ENCODE data around the gene KIF21A.

GRCh38 chr12:39380090-39380489 lies 62.8 kb downstream of the KIF21A start:
- TF ChIP-seq, protein P1, sequence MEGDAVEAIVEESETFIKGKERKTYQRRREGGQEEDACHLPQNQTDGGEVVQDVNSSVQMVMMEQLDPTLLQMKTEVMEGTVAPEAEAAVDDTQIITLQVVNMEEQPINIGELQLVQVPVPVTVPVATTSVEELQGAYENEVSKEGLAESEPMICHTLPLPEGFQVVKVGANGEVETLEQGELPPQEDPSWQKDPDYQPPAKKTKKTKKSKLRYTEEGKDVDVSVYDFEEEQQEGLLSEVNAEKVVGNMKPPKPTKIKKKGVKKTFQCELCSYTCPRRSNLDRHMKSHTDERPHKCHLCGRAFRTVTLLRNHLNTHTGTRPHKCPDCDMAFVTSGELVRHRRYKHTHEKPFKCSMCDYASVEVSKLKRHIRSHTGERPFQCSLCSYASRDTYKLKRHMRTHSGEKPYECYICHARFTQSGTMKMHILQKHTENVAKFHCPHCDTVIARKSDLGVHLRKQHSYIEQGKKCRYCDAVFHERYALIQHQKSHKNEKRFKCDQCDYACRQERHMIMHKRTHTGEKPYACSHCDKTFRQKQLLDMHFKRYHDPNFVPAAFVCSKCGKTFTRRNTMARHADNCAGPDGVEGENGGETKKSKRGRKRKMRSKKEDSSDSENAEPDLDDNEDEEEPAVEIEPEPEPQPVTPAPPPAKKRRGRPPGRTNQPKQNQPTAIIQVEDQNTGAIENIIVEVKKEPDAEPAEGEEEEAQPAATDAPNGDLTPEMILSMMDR (IDR thresholded peaks at IDR 0.05; ENCODE audit: low read depth, low read length) = no peak
- TF ChIP-seq EZH2phosphoT487 (IDR thresholded peaks at IDR 0.05; ENCODE audit: low read depth) = no peak
